RKO (cell line): ENCODE data around the gene RMRP.

Source experiments
- DNase-seq: peaks from one replicate; pipeline ENCODE4 v3.0.0-alpha.2; 2016; ENCODE audit warnings: low spot score

RMRP gene

DNA sequence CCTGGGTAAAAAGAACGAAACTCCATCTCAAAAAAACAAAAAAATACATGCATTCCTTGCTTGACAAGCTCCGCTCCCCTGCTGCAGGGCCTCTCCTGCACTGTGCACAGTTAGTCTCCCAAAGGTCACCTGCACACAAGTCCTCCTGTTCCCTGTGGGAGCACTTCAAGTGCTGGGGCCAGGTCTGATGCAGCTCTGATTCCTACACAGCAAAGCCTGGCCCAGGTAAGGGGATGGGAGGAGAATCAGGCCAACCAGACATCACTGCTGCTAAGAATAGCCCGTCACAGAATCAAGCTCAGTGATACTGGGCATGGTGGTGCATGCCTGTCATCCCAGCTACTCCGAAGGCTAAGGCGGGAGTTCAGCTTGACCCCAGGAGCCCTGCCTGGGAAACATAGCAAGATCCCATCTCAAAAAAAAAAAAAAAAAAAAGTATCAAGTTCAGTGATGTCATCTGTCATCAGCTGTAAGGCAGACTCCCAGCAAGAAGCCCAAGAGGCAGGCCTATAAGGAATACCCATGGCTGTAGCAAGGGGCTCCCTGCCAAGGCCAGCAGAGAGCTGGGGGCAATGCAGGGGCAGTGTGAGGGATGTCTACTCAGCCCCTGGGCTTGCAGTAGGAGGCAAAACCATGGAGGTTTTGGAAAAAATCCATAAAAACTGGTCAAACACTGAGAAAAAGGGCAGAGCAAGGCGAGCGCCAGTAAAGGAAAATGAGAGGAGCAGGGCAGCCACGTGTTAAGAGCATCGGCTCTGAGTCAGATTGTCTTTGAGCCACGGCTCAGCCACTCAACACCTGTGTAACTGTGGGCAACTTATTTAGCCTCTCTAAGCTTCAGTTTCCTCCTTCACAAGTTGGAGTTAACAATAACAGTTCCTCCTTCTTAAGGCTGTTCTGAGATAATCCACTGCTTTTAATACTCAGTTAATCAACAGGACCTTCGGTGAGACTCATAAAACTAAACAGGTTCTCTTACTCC, 28.7 kb upstream of the RMRP start:
- no peak for DNase-seq

DNA sequence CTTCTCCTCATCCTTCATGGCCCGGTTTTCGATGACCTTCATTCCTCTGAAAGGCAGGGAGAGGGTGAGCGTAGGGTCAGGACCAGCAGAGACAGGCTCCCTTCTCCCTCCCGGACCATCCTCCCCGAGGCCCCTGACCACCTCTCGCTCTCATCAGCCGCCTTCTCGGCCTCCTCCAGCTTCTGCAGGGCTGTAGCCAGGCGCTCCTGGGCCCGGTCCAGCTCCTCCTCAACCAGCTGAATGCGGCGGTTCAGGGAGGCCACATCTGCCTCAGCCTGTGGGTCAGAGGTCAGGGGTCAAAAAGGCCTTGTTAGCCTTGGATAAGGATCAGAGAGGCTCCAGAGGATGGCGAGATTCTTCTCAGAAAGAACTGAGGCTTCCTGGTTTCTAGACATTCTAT, 27.7 kb upstream of the RMRP start:
- no peak for DNase-seq

DNA sequence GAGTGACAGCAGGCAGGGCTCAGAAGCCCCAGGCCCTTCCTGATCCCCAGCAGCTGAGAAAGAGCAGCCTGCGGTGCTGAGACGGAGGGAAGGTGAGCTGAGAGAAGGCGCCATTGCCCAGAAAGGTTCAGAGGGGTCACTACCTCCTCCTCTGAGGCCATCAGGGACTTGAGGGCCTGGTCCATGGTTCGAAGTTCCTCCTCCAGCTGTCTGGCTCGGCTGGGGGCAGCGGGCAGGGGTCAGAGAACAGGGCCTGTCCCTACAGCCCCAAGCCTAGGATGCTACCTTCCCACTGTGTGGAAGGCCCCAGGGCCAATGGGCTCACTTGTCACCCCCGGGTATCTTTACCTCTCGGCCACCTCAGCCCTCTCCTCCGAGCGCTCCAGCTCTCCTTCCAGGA, 27.1 kb upstream of the RMRP start:
- no peak for DNase-seq

DNA sequence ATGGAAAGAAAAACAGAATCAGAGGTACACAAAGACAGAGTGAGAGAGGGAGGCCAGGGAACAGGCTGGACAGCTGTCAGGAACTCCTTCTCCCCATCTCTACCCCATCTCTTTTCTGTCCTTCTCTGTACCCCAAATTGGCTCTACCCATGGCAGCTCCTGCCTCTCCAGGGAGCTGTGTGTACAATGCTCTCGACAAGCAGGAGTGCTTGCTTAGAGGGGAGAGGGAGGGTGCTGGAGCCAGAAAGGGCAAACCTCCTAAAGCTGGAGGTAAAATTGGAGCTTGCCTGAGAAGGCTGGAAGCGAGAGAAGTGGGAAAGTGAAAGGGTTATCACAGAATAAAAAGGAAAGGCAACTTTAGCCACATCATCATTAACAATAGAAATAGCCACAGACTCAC, 25.5 kb upstream of the RMRP start:
- DNase-seq, result no peak

DNA sequence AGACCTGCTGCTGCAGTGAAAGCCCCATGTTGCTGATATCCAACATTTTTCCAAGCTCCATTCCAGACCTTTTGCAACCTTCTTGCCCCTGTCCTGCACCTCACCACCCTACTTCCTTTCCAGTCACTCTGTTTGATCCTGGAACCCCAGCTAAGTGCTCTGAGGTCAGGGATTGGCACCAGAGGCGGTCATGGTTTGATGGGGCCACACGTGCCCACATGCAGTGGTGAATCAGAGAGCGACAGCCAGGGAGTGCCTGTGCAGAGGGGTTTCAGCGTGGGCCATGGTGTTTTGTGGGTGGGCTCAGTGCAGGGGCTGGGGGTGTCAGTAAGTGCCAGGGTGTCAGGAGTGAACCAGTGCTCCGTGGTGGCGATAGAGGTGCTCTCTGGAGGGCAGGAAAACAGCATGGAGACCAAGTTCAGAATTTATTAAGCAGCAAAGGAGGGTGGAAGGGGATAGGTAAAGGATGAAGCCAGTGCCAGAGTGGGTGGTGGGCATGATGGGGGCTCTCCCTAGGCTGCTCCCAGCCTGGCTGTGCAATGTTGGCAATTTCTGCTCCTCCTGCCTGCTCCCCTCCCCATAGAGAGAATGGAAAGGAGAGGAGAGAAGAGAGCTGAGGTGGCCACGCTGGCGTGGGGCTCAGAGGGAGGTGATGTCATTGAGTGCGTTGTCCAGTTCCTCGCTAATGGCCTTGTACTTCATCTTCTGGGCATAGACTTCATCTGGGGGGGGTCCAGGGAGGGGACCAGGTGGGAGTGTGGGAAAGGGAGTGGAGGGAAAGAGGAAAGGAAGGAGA, 24.9 kb upstream of the RMRP start:
- no peak for DNase-seq

DNA sequence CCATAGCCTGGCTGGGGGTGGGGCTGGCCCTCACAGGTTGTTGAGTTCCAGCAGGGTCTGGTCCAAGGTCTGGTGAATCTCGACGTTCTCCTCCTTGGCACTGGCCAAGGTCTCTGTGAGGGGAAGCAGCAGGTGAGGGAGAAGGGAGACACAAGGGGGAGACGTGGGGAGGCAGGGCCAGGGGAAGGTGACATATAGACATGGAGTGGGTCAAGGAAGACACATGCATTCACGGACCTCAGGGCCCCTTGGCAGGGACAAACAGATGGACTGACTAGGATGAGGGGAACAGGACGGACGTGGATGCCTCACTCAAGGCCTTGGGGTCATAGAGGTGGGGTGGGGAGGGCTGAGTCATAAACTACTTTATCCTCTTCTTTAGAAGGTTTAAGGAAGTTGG, 24.2 kb upstream of the RMRP start:
- DNase-seq, result no peak

DNA sequence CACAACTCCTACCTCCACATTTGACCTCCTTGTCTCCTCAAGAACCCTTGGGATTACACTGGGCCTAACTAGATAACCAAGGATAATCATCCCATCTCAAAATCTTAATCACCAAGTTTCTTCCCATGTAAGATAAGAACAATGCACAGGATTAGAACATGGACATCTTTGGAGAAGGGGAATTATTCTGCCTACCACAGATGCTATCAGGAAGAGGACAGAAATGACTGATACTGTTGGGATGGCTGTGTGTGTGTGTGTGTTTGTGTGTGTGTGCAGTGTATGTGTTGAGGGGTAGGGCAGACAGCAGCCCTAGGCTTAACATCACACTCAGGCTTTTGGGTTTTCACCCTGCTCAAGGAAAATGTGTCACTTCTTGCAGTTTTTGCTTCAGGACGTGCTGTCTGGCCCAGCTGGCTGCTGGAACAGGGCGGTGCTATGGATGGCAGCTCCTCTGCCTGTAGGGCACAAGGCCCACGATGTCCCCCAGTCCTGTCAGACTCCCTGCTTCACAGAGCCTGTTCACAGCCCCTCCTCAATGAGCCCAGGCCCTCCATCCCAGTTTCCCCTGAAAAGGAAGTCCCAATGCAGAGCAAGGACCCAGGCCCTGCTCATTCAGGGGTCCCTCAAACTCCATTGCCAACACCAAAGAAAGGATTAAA, 23.7 kb upstream of the RMRP start:
- DNase-seq, result no peak

DNA sequence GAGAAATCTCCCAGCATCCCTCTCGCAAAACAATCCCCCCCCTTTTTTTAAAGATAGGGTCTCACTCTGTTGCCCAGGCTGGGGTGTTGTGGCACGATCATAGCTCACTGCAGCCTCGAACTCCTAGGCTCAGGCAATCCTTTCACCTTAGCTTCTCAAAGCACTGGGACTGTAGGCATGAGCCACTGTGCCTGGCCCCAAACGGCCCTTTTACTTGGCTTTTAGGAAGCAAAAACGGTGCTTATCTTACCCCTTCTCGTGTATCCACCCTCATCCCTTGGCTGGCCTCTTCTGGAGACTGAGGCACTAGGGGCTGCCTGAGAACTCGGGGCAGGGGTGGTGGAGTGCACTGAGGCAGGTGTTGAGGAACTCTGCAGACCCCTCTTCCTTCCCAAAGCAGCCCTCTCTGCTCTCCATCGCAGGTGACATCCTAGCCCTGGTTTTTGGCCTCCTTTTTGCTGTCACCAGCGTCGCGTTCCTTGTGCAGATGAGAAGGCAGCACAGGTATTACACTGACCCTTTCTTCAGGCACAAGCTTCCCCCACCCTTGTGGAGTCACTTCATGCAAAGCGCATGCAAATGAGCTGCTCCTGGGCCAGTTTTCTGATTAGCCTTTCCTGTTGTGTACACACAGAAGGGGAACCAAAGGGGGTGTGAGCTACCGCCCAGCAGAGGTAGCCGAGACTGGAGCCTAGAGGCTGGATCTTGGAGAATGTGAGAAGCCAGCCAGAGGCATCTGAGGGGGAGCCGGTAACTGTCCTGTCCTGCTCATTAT, 22.7 kb upstream of the RMRP start:
- no peak for DNase-seq

DNA sequence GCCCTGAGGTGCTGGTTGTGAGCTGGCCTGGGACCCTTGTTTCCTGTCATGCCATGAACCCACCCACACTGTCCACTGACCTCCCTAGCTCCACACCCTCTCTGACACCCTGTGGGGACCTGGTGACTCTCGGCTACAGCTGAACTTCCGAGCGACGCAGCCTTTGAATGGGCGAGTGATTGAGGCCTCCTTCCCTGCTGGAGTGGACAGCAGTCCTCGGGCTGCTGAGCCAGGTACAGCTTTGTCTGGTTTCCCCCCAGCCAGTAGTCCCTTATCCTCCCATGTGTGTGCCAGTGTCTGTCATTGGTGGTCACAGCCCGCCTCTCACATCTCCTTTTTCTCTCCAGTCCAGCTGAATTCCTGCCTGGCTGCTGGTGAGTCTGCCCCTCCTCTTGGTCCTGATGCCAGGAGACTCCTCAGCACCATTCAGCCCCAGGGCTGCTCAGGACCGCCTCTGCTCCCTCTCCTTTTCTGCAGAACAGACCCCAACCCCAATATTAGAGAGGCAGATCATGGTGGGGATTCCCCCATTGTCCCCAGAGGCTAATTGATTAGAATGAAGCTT, 22.0 kb upstream of the RMRP start:
- DNase-seq, result no peak

DNA sequence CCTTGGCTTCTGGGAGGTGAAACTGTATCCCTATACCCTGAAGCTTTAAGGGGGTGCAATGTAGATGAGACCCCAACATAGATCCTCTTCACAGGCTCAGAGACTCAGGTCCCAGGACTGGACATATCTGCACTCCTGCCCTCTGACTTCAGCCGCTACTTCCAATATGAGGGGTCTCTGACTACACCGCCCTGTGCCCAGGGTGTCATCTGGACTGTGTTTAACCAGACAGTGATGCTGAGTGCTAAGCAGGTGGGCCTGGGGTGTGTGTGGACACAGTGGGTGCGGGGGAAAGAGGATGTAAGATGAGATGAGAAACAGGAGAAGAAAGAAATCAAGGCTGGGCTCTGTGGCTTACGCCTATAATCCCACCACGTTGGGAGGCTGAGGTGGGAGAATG, 21.3 kb upstream of the RMRP start:
- DNase-seq, result no peak

DNA sequence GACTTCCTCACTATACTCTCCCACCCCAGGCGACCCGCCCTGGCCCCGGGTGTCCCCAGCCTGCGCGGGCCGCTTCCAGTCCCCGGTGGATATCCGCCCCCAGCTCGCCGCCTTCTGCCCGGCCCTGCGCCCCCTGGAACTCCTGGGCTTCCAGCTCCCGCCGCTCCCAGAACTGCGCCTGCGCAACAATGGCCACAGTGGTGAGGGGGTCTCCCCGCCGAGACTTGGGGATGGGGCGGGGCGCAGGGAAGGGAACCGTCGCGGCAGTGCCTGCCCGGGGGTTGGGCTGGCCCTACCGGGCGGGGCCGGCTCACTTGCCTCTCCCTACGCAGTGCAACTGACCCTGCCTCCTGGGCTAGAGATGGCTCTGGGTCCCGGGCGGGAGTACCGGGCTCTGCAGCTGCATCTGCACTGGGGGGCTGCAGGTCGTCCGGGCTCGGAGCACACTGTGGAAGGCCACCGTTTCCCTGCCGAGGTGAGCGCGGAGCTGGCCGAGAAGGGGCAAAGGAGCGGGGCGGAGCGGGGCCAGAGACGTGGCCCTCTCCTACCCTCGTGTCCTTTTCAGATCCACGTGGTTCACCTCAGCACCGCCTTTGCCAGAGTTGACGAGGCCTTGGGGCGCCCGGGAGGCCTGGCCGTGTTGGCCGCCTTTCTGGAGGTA, 18.0 kb upstream of the RMRP start:
- DNase-seq, result no peak

DNA sequence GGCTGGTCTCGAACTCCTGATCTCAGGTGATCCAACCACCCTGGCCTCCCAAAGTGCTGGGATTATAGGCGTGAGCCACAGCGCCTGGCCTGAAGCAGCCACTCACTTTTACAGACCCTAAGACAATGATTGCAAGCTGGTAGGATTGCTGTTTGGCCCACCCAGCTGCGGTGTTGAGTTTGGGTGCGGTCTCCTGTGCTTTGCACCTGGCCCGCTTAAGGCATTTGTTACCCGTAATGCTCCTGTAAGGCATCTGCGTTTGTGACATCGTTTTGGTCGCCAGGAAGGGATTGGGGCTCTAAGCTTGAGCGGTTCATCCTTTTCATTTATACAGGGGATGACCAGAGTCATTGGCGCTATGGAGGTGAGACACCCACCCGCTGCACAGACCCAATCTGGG, 17.4 kb upstream of the RMRP start:
- DNase-seq, result no peak

DNA sequence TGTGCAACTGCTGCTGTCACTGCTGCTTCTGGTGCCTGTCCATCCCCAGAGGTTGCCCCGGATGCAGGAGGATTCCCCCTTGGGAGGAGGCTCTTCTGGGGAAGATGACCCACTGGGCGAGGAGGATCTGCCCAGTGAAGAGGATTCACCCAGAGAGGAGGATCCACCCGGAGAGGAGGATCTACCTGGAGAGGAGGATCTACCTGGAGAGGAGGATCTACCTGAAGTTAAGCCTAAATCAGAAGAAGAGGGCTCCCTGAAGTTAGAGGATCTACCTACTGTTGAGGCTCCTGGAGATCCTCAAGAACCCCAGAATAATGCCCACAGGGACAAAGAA, 16.2 kb upstream of the RMRP start:
- DNase-seq, result no peak

DNA sequence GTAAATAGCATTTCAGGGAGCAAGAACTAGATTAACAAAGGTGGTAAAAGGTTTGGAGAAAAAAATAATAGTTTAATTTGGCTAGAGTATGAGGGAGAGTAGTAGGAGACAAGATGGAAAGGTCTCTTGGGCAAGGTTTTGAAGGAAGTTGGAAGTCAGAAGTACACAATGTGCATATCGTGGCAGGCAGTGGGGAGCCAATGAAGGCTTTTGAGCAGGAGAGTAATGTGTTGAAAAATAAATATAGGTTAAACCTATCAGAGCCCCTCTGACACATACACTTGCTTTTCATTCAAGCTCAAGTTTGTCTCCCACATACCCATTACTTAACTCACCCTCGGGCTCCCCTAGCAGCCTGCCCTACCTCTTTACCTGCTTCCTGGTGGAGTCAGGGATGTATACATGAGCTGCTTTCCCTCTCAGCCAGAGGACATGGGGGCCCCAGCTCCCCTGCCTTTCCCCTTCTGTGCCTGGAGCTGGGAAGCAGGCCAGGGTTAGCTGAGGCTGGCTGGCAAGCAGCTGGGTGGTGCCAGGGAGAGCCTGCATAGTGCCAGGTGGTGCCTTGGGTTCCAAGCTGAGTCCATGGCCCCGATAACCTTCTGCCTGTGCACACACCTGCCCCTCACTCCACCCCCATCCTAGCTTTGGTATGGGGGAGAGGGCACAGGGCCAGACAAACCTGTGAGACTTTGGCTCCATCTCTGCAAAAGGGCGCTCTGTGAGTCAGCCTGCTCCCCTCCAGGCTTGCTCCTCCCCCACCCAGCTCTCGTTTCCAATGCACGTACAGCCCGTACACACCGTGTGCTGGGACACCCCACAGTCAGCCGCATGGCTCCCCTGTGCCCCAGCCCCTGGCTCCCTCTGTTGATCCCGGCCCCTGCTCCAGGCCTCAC, 15.6 kb upstream of the RMRP start, which contains the start of gene CA9:
Gene CA9, plus strand, starts transcription at position 797 of the 893 bp plus-strand sequence. Its CDS starts 32 bp downstream, at position 829.
- DNase-seq, result no peak

DNA sequence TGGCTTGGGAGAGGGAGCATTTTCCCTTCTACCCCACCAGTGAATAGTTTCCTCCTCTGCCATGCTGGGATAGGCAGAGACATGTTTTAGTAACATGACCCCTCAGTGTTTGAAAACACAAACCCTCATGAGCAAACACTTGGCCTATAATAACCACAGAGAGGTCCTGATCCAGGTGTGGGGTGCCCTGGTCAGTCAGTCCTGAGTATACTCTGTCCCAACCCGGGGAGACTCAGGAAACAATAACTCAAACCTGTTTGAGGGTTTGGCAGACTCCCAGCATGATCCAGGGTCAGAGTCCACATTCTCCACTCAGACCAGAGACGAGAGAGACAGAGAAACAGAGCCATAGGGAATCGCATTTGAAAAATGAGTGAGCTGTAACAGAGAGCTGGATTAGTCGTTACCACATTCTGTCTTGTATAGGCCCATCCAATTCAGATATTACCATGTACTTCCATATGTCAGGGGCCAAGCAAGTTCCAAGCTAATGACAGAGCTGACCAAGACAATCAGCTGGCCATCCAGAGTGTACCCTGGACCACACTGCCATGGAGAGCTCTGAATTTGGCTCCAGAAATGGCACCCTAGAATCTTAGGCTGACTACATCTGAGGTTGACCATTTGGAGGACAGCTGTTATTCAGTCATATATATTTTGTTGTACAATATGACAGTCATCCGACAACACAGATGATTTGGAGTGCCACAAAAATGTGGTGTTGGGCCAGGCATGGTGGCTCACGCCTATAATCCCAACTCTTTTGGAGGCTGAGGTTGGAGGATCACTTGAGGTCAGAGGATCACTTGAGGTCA, 11.7 kb upstream of the RMRP start:
- DNase-seq, result peak; percentile 73

DNA sequence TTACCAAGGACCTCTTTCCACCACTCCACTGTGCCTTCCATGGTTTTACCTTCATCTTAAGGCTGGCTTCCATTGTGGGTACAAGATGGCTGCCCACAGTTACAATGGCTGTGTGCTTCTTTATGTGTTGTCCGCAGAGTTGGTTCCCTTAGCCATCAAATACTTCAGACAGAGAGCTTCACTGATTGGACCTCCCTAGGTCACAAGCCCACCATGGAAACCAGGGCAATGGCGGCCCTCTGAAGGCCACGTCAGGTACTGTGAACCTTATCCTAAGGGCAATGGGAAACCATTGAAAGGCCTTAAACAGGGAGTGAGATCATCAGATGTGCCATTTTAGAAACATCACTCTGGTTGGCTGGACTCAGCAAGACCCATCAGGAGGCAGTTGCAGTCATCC, 10.1 kb upstream of the RMRP start:
- DNase-seq, result no peak

DNA sequence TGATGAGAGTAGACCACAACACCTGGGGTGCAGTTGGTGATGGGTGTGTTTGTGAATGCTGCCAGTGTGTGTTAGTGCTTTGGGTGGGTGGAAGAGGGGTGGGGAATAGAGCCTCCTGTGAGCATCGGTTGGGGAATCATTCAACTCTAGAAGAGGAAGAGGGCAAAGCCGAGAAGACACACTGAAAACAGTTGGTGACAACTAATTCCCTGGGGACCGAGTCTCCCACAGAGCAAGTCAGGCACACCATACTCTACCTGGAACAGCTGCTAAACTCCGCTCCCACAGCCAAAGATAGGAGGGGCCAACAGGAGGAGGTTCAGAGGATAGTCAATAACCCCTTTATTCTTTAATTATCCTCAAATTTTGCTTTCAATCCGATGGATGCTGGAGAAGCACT, 8.7 kb upstream of the RMRP start:
- DNase-seq, result no peak

DNA sequence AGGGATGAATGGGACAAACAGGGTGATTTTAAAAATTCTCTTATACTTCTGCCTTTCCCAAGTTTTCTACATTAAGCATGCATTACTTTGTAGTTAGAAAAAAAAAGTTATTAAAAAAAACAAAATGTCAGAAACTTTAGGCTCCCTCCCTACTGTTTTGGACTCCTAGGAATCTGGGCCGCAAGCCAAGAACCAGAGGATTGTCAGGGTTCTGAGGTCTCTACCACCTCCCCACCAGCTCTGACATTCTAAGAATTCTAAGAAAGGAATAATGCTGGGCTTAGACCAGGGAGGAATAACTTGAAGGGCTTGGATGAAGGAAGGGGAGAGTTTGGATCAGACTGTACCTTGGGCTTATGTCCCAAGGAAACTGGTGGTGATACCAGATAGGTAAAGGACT, 8.2 kb upstream of the RMRP start:
- DNase-seq, result no peak

DNA sequence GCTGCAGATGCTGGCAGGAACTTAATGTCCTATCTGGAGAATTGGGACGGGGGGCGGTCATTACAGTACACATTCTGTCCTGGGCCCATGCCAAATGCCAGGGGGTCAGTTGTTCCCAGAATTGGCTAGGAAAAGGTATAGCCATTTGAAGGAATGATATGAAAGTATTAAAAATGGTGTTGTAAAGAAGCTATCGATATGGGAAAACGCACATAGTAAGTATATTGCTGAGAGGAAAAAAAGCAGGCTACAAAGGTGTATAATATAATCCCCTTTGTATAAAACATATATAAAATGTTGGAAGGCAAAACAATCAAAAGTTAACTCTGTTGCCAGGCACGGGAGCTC, 7.6 kb upstream of the RMRP start:
- no peak for DNase-seq
